BJ (cell line): ENCODE measurements around the gene AOPEP. TPM values are rescaled to one million over a fixed set of nuclear protein-coding genes. Genes with fewer than 3 reads are reported as not detected.

Source experiments
- CTCF ChIA-PET: fragments of 350-600 bp; formaldehyde crosslinking; extraction: SDS; loops from one replicate; lab custom pipeline; 2021; ENCODE audit warnings: antibody characterized with exemption, inconsistent platforms; lab: Yijun Ruan, JAX
- POLR2A ChIA-PET: fragments of 300-600 bp; sonication (Branson Sonifier 250); formaldehyde crosslinking; extraction: SDS; loops from one replicate; lab custom pipeline; 2021; ENCODE audit warnings: antibody characterized with exemption; lab: Charles Lee
- DNase-seq: peaks from one replicate; pipeline ENCODE4 v3.0.0-alpha.2; 2011; ENCODE audit warnings: low read depth
- H3K27me3 ChIP-seq: 2 replicates; pipeline ENCODE4 v1.6.0; 2011; ENCODE audit warnings: low read length; ENCODE audit not compliant: control insufficient read depth, insufficient read depth
- H3K36me3 ChIP-seq: 2 replicates; pipeline ENCODE4 v1.5.1; 2011; ENCODE audit warnings: low read length; ENCODE audit not compliant: control insufficient read depth, insufficient read depth
- H3K4me3 ChIP-seq: 2 replicates; pipeline ENCODE4 v1.5.1; 2011; ENCODE audit warnings: low read depth, mild to moderate bottlenecking, control low read depth, low read length
- CTCF ChIP-seq: IDR thresholded peaks from 2 replicates; pipeline ENCODE4 v1.5.1; 2011; ENCODE audit warnings: low read depth, mild to moderate bottlenecking, control low read depth, inconsistent platforms, low read length, moderate library complexity; ENCODE audit not compliant: insufficient read depth
- polyA plus RNA-seq: library from polyadenylated mRNA; depleted of rRNA; stranded (reverse); fragments of >200 nt; gene quantifications from 2 replicates; pipeline ENCODE4 v1.2.3, GENCODE V29; 2011

The AOPEP gene
- polyA plus RNA-seq, 1 experiment: 52.1 TPM

GRCh38 chr9:95077053-95077765 is 350.7 kb downstream of the AOPEP start:
- ChIA-PET CTCF (interaction anchor here (0.7 to 1.0 kb wide), 3 partner anchors 9 to 12 kb away, joined by 3 read pairs; no protein-coding TSS in a partner anchor), POLR2A (no interaction called here)
- DNase-seq: no peak
- Histone ChIP-seq H3K4me3 (no peak overlapping the region), H3K36me3 (peaks cover 36% of the 10 kb centered on the region), H3K27me3 (no peaks in the 10 kb centered on the region)
- TF ChIP-seq CTCF: no peak

- peaks cover 37% of the 10 kb centered on the region for H3K36me3 ChIP-seq
- POLR2A ChIA-PET: no interaction called here
Measured at GRCh38 chr9:95077766-95078370, 351.4 kb downstream of the AOPEP start.

GRCh38 chr9:95078511-95078910 is 352.0 kb downstream of the AOPEP start:
- POLR2A ChIA-PET: no interaction called here
- no peak for TF ChIP-seq CTCF
- no peaks in the 10 kb centered on the region for H3K27me3 ChIP-seq
- H3K36me3 ChIP-seq: peaks cover 41% of the 10 kb centered on the region
- CTCF ChIA-PET: no interaction called here
- no peak overlapping the region for H3K4me3 ChIP-seq
- no peak for DNase-seq

More at GRCh38 chr9:95077766-95078370, 351.4 kb downstream of the AOPEP start:
- H3K4me3 ChIP-seq: no peak overlapping the region
- CTCF ChIA-PET: interaction anchor here (1.0 kb wide), 1 partner anchor 10 kb away, joined by 3 read pairs; no protein-coding TSS in a partner anchor
- DNase-seq: no peak
- TF ChIP-seq CTCF: no peak
- no peaks in the 10 kb centered on the region for H3K27me3 ChIP-seq

GRCh38 chr9:95078939-95079338 is 352.4 kb downstream of the AOPEP start:
- CTCF ChIA-PET: no interaction called here
- H3K4me3 ChIP-seq: no peak overlapping the region
- H3K36me3 ChIP-seq: peaks cover 38% of the 10 kb centered on the region
- no peaks in the 10 kb centered on the region for H3K27me3 ChIP-seq
- TF ChIP-seq CTCF: 0 out of 2 replicates have a peak, but pooled peaks have one; percentile 8
- DNase-seq: no peak
- POLR2A ChIA-PET: no interaction called here

GRCh38 chr9:95079461-95079860 is 353.0 kb downstream of the AOPEP start:
- POLR2A ChIA-PET: no interaction called here
- Histone ChIP-seq H3K27me3 (no peaks in the 10 kb centered on the region), H3K4me3 (no peak overlapping the region), H3K36me3 (peaks cover 41% of the 10 kb centered on the region)
- CTCF ChIA-PET: no interaction called here
- TF ChIP-seq CTCF: no peak
- no peak for DNase-seq
